Omental fat pad (tissue), 4 donors: ENCODE measurements around the gene NDUFS4. TPM values are rescaled to one million over a fixed set of nuclear protein-coding genes. Genes with fewer than 3 reads are reported as not detected.

ENCODE experiments used
- ATAC-seq: fragments of 150-250 bp; one replicate; pipeline ENCODE4 v1.9.1; 2016; ENCODE audit warnings: mild to moderate bottlenecking, moderate library complexity; ENCODE audit not compliant: low FRiP score
- DNase-seq: peaks from one replicate; pipeline ENCODE4 v3.0.0-alpha.2; 2019; ENCODE audit warnings: low spot score
- CTCF ChIP-seq, 3 donors: fragments of 450-650 bp; IDR thresholded peaks; one replicate each; pipeline ENCODE4 v1.5.1; 2016 to 2017; ENCODE audit warnings: antibody characterized with exemption in 3 of 3, mild to moderate bottlenecking in 3 of 3, moderate library complexity in 2 of 3
- total RNA-seq, 4 donors: library from RNA; depleted of rRNA; stranded (reverse); fragments of >200 nt; gene quantifications; one replicate each; pipeline ENCODE4 v1.1.0, GENCODE V29; 2016

The NDUFS4 gene
- total RNA-seq, 4 donors from 2014 or later = 60.5 to 90.5 (median 84.3) TPM

DNA sequence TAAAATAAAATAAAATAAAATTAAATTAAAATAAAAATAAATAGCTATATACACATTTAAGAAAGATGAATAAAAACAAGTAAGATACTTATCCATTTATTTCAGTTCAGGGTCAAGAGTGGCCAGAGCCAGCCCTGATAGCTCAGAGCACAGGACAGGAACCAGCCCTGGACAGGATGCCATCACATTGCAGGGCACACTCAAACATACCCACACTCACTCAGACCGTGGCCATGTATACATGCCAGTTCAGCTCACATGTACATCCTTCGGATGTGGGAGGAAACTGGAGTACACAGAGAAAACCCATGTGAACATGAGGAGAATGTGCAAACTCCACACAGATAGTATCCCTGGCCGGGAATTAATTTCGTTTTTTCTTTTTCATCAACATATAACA lies 21.8 kb downstream of the NDUFS4 start:
- no peak for TF ChIP-seq CTCF (IDR thresholded peaks at IDR 0.05)
- ATAC-seq (no peak), DNase-seq (no peak)

GRCh38 chr5:53590759-53591158 lies 30.3 kb downstream of the NDUFS4 start:
- DNase-seq (no peak), ATAC-seq (no peak)

DNA sequence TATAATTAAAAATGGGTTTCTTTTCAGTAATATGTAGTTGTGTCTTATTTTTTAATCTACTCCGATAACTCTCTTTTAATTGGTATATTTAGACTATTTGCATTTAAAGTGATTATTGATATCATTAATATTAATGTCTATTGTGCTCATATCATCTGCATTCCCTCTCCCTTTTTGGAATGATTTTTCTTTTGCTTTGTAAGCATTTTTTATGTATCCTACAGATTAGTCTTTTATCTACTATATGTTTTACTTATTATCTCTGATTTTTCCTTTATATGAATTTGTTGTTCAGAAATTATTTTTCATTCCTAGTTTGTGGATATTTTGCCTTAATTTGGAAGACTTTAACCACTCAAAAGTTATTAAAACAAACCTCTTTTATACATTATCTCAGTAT lies 34.0 kb downstream of the NDUFS4 start:
- ATAC-seq (no peak), DNase-seq (no peak)
- no peak for TF ChIP-seq CTCF (IDR thresholded peaks at IDR 0.05)

More at GRCh38 chr5:53590759-53591158, 30.3 kb downstream of the NDUFS4 start:
- no peak for TF ChIP-seq CTCF (IDR thresholded peaks at IDR 0.05)

DNA sequence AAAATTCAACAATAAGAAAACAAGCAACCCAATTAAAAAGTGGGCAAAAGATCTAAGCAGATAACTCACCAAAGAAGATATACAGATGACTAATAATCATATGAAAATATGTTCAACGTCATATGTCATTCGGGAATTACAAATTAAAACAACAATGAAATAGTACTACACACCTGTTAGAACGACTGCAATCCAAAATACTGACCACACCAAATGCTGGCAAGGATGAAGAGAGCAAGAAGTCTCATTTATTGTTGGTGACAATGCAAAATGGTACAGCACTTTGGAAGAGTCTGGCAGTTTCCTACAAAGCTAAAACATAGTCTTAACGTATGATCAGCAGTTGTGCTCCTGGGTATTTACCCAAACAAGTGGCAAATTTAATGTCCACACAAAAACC lies 37.5 kb downstream of the NDUFS4 start:
- DNase-seq (no peak), ATAC-seq (no peak)
- no peak for TF ChIP-seq CTCF (IDR thresholded peaks at IDR 0.05)

GRCh38 chr5:53601570-53601969 lies 41.1 kb downstream of the NDUFS4 start:
- DNase-seq (no peak), ATAC-seq (no peak)
- no peak for TF ChIP-seq CTCF (IDR thresholded peaks at IDR 0.05)

DNA sequence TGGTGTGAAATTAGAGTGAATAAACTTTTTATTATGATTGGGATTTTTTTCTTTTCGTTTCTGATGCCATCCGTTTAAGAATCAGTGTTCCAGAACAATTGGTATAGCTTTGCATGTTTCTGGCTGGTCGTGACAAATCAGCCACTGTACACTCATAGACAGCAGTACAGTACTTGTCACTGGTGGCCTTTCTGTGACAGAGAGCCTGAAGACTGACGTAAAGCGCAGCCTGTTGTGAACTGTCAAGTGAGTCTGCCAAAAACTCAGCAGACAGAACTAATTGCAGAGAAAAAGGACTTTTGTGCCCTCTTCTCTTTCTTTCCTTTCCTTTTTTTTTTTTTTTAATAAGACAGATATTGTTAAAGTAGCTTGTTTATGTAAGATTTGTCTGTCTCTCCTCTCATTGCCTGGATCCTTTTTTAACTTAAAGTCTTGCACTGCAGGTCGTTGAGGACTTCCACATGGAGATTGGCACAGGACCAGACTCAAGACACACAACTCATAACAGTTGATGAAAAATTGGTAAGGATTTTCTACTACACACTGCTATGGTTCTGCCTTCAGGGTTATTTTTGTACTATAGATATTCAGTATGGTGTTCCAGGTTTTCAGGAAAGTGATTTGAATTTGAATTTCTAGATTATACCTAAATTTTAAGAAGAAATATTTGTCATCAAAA lies 42.7 kb downstream of the NDUFS4 start:
- ATAC-seq (no peak), DNase-seq (no peak)

More for the DNA sequence above, 42.7 kb downstream of the NDUFS4 start:
- TF ChIP-seq CTCF (IDR thresholded peaks at IDR 0.05) = no peak
